Smooth muscle cell (in vitro differentiated cells): ENCODE results near the gene SHC2. TPM values are rescaled to one million over a fixed set of nuclear protein-coding genes. Genes with fewer than 3 reads are reported as not detected.
"Not testable (repeated sequence)": the region's sequence is repeated elsewhere in the genome, so short reads cannot be mapped to it uniquely, and the experiment has no call there.

Experiments
- DNase-seq: peaks from one replicate; lab custom pipeline; 2025; ENCODE audit not compliant: unreplicated experiment; lab: John Stamatoyannopoulos, UW
- H2AFZ ChIP-seq: fragments of 200-600 bp; sonication (generic); 2 replicates; pipeline ENCODE4 v1.6.0; 2016; ENCODE audit warnings: antibody characterized with exemption, low read depth, mild to moderate bottlenecking
- H3F3A ChIP-seq: fragments of 200-600 bp; sonication (generic); 2 replicates; pipeline ENCODE4 v1.6.0; 2017; ENCODE audit warnings: antibody characterized with exemption, low read depth
- H3K27ac ChIP-seq: fragments of 200-600 bp; sonication (generic); 2 replicates; pipeline ENCODE4 v1.5.1; 2016; ENCODE audit warnings: low read depth, mild to moderate bottlenecking
- H3K27me3 ChIP-seq: fragments of 200-600 bp; sonication (generic); 2 replicates; pipeline ENCODE4 v1.6.1; 2016; ENCODE audit warnings: low read depth, mild to moderate bottlenecking
- H3K36me3 ChIP-seq: fragments of 200-600 bp; sonication (generic); 2 replicates; pipeline ENCODE4 v1.5.1; 2016; ENCODE audit warnings: low read depth
- H3K4me1 ChIP-seq: fragments of 200-600 bp; sonication (generic); 2 replicates; pipeline ENCODE4 v1.5.1; 2016; ENCODE audit warnings: low read depth
- H3K4me2 ChIP-seq: fragments of 200-600 bp; sonication (generic); 2 replicates; pipeline ENCODE4 v1.6.0; 2016; ENCODE audit warnings: mild to moderate bottlenecking
- H3K4me3 ChIP-seq: fragments of 200-600 bp; sonication (generic); 2 replicates; pipeline ENCODE4 v1.5.1; 2016; ENCODE audit warnings: mild to moderate bottlenecking
- H3K79me2 ChIP-seq: fragments of 200-600 bp; sonication (generic); 2 replicates; pipeline ENCODE4 v1.6.0; 2016; ENCODE audit warnings: low read depth, mild to moderate bottlenecking
- H3K9ac ChIP-seq: fragments of 200-600 bp; sonication (generic); 2 replicates; pipeline ENCODE4 v1.6.0; 2016; ENCODE audit warnings: low read depth
- H3K9me3 ChIP-seq: fragments of 200-600 bp; sonication (generic); replicated peaks from 2 replicates; pipeline ENCODE4 v1.5.1; 2016; ENCODE audit warnings: low read depth
- H4K20me1 ChIP-seq: fragments of 200-600 bp; sonication (generic); 2 replicates; pipeline ENCODE4 v1.6.0; 2016; ENCODE audit warnings: low read depth
- WGBS: methylation state at CpG from one replicate; pipeline ENCODE4 v1.1.7; 2016; ENCODE audit warnings: low lambda C conversion rate; 5-methylcytosine and 5-hydroxymethylcytosine counted together
- polyA plus RNA-seq: library from polyadenylated mRNA; unstranded; fragments of >200 nt; fragmentation: Nextera tagmentation; extraction: Ambion mirVana; gene quantifications from 2 replicates; pipeline ENCODE4 v1.2.1, GENCODE V29; 2016
- total RNA-seq: library from RNA; depleted of rRNA; stranded (reverse); fragments of >200 nt; gene quantifications from 2 replicates; pipeline ENCODE4 v1.2.3, GENCODE V29; 2014
- TF ChIP-seq, protein P1 (sequence below): fragments of 200-600 bp; sonication (generic); IDR thresholded peaks from 2 replicates; pipeline ENCODE4 v1.5.1; 2017; ENCODE audit warnings: borderline replicate concordance, mild to moderate bottlenecking, antibody characterized with exemption; ENCODE audit not compliant: insufficient read depth, poor library complexity, severe bottlenecking

Gene SHC2
- total and polyA plus RNA-seq, 2 experiments from 2014 or later, result 15.6 to 29.3 TPM

DNA sequence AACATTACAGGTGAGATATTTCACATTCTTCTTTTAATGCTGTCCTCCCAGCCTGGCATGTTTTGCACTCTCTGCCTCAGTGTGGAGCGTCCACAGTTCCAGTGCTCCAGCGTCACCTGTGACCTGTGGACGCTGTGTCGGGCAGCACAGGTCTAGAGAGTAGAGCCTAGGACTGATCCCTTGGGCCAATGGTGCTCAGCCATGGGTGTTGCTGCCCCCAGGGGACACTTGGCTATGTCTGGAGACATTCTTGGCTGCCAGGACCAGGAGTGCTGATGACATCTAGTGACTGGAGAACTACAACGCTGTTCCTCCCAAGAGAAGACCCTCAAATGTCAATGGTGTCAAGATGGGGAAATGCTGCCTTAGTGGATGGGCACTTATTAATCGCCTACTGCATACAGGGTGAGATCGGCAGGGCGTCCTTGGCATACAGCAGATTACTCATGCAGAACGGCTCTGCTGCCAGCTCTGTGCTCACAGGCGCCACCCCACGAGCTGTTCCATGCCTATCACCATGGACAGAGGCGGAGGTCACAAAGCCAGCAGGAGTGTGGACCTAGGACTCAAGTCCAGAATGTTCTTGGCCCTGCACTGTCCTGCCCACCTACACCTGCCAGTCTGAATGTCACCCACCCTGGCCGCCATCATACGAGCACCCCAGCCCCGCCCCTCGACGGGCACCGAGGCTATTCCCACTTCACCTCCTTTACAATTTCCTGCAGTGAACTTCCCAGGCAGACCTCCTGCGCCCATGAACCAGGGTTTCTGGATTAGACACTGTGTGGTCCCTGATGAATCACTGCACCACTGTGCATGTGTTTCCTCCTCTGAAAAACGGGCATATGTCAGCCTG is 21.6 kb upstream of the SHC2 start:
- Histone ChIP-seq H3F3A (peaks cover 7% of the 10 kb centered on the region), H3K4me3 (no peak overlapping the region), H3K9me3 (no peaks in the 10 kb centered on the region), H3K27ac (no peak overlapping the region), H3K9ac (no peak overlapping the region), H4K20me1 (no peaks in the 10 kb centered on the region), H3K4me1 (peaks cover 11% of the 10 kb centered on the region), H3K27me3 (no peaks in the 10 kb centered on the region), H3K79me2 (no peaks in the 10 kb centered on the region), H2AFZ (no peak overlapping the region), H3K4me2 (no peak overlapping the region), H3K36me3 (no peaks in the 10 kb centered on the region)
- TF ChIP-seq, protein P1, sequence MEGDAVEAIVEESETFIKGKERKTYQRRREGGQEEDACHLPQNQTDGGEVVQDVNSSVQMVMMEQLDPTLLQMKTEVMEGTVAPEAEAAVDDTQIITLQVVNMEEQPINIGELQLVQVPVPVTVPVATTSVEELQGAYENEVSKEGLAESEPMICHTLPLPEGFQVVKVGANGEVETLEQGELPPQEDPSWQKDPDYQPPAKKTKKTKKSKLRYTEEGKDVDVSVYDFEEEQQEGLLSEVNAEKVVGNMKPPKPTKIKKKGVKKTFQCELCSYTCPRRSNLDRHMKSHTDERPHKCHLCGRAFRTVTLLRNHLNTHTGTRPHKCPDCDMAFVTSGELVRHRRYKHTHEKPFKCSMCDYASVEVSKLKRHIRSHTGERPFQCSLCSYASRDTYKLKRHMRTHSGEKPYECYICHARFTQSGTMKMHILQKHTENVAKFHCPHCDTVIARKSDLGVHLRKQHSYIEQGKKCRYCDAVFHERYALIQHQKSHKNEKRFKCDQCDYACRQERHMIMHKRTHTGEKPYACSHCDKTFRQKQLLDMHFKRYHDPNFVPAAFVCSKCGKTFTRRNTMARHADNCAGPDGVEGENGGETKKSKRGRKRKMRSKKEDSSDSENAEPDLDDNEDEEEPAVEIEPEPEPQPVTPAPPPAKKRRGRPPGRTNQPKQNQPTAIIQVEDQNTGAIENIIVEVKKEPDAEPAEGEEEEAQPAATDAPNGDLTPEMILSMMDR, result no peak
- no peak for DNase-seq
- WGBS, result 55% methylated on average over 20 of the region's 20 CpGs

- 96% methylated on average over 3 of the region's 3 CpGs for WGBS
- H4K20me1 ChIP-seq, H3K4me2 ChIP-seq, H3K9me3 ChIP-seq, DNase-seq, H3F3A ChIP-seq, H3K27me3 ChIP-seq, H3K9ac ChIP-seq, H2AFZ ChIP-seq, H3K27ac ChIP-seq, H3K36me3 ChIP-seq, H3K4me3 ChIP-seq, H3K79me2 ChIP-seq: not testable (repeated sequence)
- peaks cover 10% of the 10 kb centered on the region for H3K4me1 ChIP-seq
Observed at GRCh38 chr19:481100-481499, 20.3 kb upstream of the SHC2 start.

- WGBS, result 43% methylated on average over 36 of the region's 36 CpGs
- Histone ChIP-seq H3K4me2 (peak overlapping the region; percentile 76), H3K27ac (no peak overlapping the region), H3K36me3 (no peaks in the 10 kb centered on the region), H3K79me2 (no peaks in the 10 kb centered on the region), H3K4me3 (peak overlapping the region; percentile 26), H2AFZ (peak overlapping the region; percentile 89), H3K9me3 (no peaks in the 10 kb centered on the region), H3K27me3 (no peaks in the 10 kb centered on the region), H3F3A (peaks cover 7% of the 10 kb centered on the region), H3K4me1 (peaks cover 3% of the 10 kb centered on the region), H4K20me1 (no peaks in the 10 kb centered on the region), H3K9ac (no peak overlapping the region)
- TF ChIP-seq, protein P1, result peak; percentile 51
- DNase-seq, result peak; percentile 33
Observed at GRCh38 chr19:480016-480855, 19.4 kb upstream of the SHC2 start.

GRCh38 chr19:478976-479375 is 18.1 kb upstream of the SHC2 start:
- H4K20me1 ChIP-seq, result no peaks in the 10 kb centered on the region
- H3K4me2 ChIP-seq, result no peak overlapping the region
- no peak overlapping the region for H3K9ac ChIP-seq
- peaks cover 3% of the 10 kb centered on the region for H3K4me1 ChIP-seq
- TF ChIP-seq, protein P1, result no peak
- DNase-seq, result no peak
- no peak overlapping the region for H2AFZ ChIP-seq
- no peak overlapping the region for H3K4me3 ChIP-seq
- no peak overlapping the region for H3K27ac ChIP-seq
- WGBS, result 80% methylated on average over 14 of the region's 14 CpGs
- H3K9me3 ChIP-seq, result no peaks in the 10 kb centered on the region
- peaks cover 7% of the 10 kb centered on the region for H3F3A ChIP-seq
- no peaks in the 10 kb centered on the region for H3K27me3 ChIP-seq
- no peaks in the 10 kb centered on the region for H3K36me3 ChIP-seq
- H3K79me2 ChIP-seq, result no peaks in the 10 kb centered on the region
